Measurements from ENCODE around the gene SELPLG.

GRCh38 chr12:108670066-108670631 lies 36.5 kb upstream of the SELPLG start:
- TF ChIP-seq CTCF (IDR thresholded peaks at IDR 0.05; ENCODE audit: low read length) (no peak), EZH2 (optimal IDR thresholded peaks at IDR 0.05; ENCODE audit: low read depth, low read length) (no peak), EZH2phosphoT487 (IDR thresholded peaks at IDR 0.05; ENCODE audit: low read length) (no peak)
